ENCODE data around the gene TRAPPC2L. TPM values are rescaled to one million over a fixed set of nuclear protein-coding genes. Genes with fewer than 3 reads are reported as not detected.

The TRAPPC2L gene
- total and polyA plus RNA-seq, 10 of the 15 experiments (the other 5 are each of a cell fraction or from before 2014, with no cell fraction given): 56.3 to 363 (median 118) TPM

GRCh38 chr16:88880226-88881006, 23.5 kb downstream of the TRAPPC2L start:
- Histone ChIP-seq H3K27ac (ENCODE audit: control insufficient read depth, insufficient read depth) (no peak overlapping the region), H3K9me3 (replicated peaks; ENCODE audit: control insufficient read depth, insufficient read depth, low read length) (no peaks in the 10 kb centered on the region), H2AFZ (ENCODE audit: control insufficient read depth, low read depth, low read length) (no peak overlapping the region), H3K79me2 (ENCODE audit: control insufficient read depth, insufficient read depth, low read length) (no peaks in the 10 kb centered on the region), H3K9ac (ENCODE audit: control insufficient read depth, insufficient read depth, low read length) (no peak overlapping the region), H3K4me1 (ENCODE audit: control insufficient read depth, insufficient read depth, low read length) (no peaks in the 10 kb centered on the region), H3K4me2 (ENCODE audit: control insufficient read depth, insufficient read depth) (no peak overlapping the region), H4K20me1 (ENCODE audit: control insufficient read depth, insufficient read depth) (no peaks in the 10 kb centered on the region), H3K27me3 (replicated peaks in 1 of 2; ENCODE audit: control insufficient read depth in 2 of 2, insufficient read depth in 2 of 2, low read length in 1 of 2) (no peaks in the 10 kb centered on the region), H3K4me3 (no peak overlapping the region), H3K36me3 (ENCODE audit: control insufficient read depth in 2 of 2, insufficient read depth in 2 of 2, low read length in 1 of 2) (peaks cover 2 to 4% of the 10 kb centered on the region in 2 experiments; a peak in 3 of 4 replicates)
- intact Hi-C loops (cut with micrococcal nuclease; ENCODE audit: unreplicated experiment) (no loop called here), in situ Hi-C loops (cut with MboI) (no loop called here)
- no peak for ATAC-seq
- ChIA-PET RAD21 (ENCODE audit: unreplicated experiment) (no interaction called here), CTCF (no interaction called here), POLR2A (no interaction called here), SMC1A (ENCODE audit: uncharacterized antibody, unreplicated experiment) (no interaction called here)
- no peak for TF ChIP-seq NFYB (IDR thresholded peaks at IDR 0.05; ENCODE audit: insufficient read depth, low read depth, low read length)
- TF ChIP-seq SRF (IDR thresholded peaks at IDR 0.05; ENCODE audit: low read depth in 2 of 2, low read length in 2 of 2): no peak
- TF ChIP-seq BCL3 (IDR thresholded peaks at IDR 0.05; ENCODE audit: borderline replicate concordance, insufficient read depth, low read depth, low read length, poor library complexity, severe bottlenecking): no peak
- no peak for TF ChIP-seq HSF1 (IDR thresholded peaks at IDR 0.05; ENCODE audit: low read depth, low read length)
- no peak for TF ChIP-seq SPI1 (IDR thresholded peaks at IDR 0.05; ENCODE audit: borderline replicate concordance, insufficient read depth, low read depth, low read length)
- no peak for DNase-seq (ENCODE audit: low read depth, low spot score)
- WGBS (ENCODE audit: insufficient coverage, insufficient replicate concordance, low lambda C conversion rate, missing lambda C conversion rate): 95% methylated on average over 36 of the region's 36 CpGs
- BruUV-seq (replicated peaks): no TSS peak
- no peak for FAIRE-seq

Measured in GM12878 (cell line).